Measurements from ENCODE around the gene ELK4.

DNA sequence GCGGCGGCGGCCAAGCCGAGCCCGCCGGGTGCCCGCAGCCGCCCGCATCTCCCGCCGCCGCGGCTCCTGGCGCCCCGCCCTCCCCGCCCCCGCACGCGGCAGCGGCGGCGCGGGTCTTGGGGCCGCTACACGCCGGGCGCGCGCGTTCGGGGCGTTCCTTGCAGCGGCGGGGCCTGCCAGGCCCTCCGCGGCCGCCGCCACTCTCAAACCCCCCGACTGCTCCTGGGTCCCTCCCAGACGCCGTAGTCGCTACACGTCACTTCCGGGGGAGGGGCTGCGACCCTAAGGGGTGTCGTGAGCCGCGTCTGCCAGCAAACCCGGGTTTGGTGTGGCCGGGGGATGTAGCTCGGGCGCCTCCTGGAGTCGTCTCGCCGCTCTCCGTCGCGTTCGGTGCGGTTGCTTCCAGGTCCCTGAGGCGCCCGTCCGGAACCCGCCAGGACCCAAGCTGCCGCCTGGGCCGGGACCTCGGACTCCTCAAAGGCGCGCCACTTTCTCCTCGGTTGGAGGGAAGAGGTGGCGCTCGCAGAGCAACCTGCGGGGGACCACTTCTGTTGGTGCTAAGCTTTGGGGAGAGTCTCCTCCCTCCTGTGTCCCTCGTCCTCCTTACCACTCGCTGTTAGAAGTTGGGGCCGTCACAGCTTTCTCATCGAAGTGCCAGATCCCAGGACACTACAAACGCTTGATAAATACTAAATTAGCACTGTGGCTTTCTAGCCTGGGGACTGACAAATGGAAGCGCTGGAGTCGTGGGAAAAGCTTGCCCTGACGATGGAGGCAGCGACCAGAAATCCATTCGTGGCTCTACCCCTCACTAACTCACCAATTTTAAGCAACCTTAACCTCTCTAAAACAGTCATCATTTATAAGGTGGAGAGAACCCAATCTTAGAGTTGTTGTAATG is at the start of gene ELK4:
- TF ChIP-seq EZH2 (IDR thresholded peaks at IDR 0.05; ENCODE audit: low read length) (no peak), CTCF (optimal IDR thresholded peaks at IDR 0.05 in 1 of 3, IDR thresholded peaks at IDR 0.05 in 1 of 3, conservative IDR thresholded peaks at IDR 0.05 in 1 of 3; ENCODE audit: extremely low read depth in 1 of 3, insufficient read depth in 2 of 3, low read length in 3 of 3) (peak; percentile 39 to 85 (median 81))
